ENCODE measurements around the gene ZNF503. TPM values are rescaled to one million over a fixed set of nuclear protein-coding genes. Genes with fewer than 3 reads are reported as not detected.
A peak's percentile ranks its signal among the peaks of the same experiment; 100 is the strongest.

Gene ZNF503
- polyA plus RNA-seq, 3 donors from 2014 or later = 0.05 to 0.09 (median 0.07) TPM

- no peak overlapping the region for H3K4me3 Mint-ChIP-seq
- no peak overlapping the region for H3K27ac Mint-ChIP-seq
- H3K36me3 Mint-ChIP-seq = no peaks in the 10 kb centered on the region
- peaks cover 11% of the 10 kb centered on the region in 2 donors for H3K4me1 Mint-ChIP-seq
- no peaks in the 10 kb centered on the region for H3K9me3 Mint-ChIP-seq
- no peak for DNase-seq
- peaks cover 4 to 11% (median 6%) of the 10 kb centered on the region in 3 donors for H3K27me3 Mint-ChIP-seq (ENCODE audit: low read depth in 3 of 3)
Measured at GRCh38 chr10:75428434-75429158, 27.0 kb upstream of the ZNF503 start.

GRCh38 chr10:75427951-75428350 lies 26.4 kb upstream of the ZNF503 start:
- Mint-ChIP-seq H3K4me3 (no peak overlapping the region), H3K36me3 (no peaks in the 10 kb centered on the region), H3K27ac (no peak overlapping the region), H3K4me1 (peaks cover 11% of the 10 kb centered on the region in 2 donors), H3K9me3 (no peaks in the 10 kb centered on the region), H3K27me3 (ENCODE audit: low read depth in 3 of 3) (peaks cover 4 to 9% (median 9%) of the 10 kb centered on the region in 3 donors)
- DNase-seq = no peak

GRCh38 chr10:75426880-75427279 lies 25.3 kb upstream of the ZNF503 start:
- Mint-ChIP-seq H3K4me1 (peaks cover 3 to 5% of the 10 kb centered on the region in 2 donors), H3K9me3 (no peaks in the 10 kb centered on the region), H3K27ac (no peak overlapping the region), H3K27me3 (ENCODE audit: low read depth in 3 of 3) (peaks cover 4 to 8% (median 6%) of the 10 kb centered on the region in 3 donors), H3K36me3 (no peaks in the 10 kb centered on the region), H3K4me3 (no peak overlapping the region)
- no peak for DNase-seq

- no peak overlapping the region for H3K27ac Mint-ChIP-seq
- no peaks in the 10 kb centered on the region for H3K9me3 Mint-ChIP-seq
- H3K27me3 Mint-ChIP-seq (ENCODE audit: low read depth in 3 of 3) = peaks cover 4 to 6% (median 6%) of the 10 kb centered on the region in 3 donors
- peaks cover 0 to under 1% of the 10 kb centered on the region in 2 donors for H3K4me1 Mint-ChIP-seq
- no peak overlapping the region for H3K4me3 Mint-ChIP-seq
- H3K36me3 Mint-ChIP-seq = no peaks in the 10 kb centered on the region
- DNase-seq = no peak
Measured at GRCh38 chr10:75425291-75426079, 23.9 kb upstream of the ZNF503 start.

- Mint-ChIP-seq H3K27me3 (ENCODE audit: low read depth in 3 of 3) (peaks cover 0 to 5% (median 2%) of the 10 kb centered on the region in 3 donors), H3K4me1 (no peaks in the 10 kb centered on the region), H3K4me3 (no peak overlapping the region), H3K9me3 (no peaks in the 10 kb centered on the region), H3K36me3 (no peaks in the 10 kb centered on the region), H3K27ac (no peak overlapping the region)
- no peak for DNase-seq
Measured at GRCh38 chr10:75424571-75424970, 23.0 kb upstream of the ZNF503 start.

GRCh38 chr10:75422913-75423312 lies 21.3 kb upstream of the ZNF503 start:
- no peaks in the 10 kb centered on the region for H3K36me3 Mint-ChIP-seq

GRCh38 chr10:75418712-75419111 lies 17.1 kb upstream of the ZNF503 start:
- H3K36me3 Mint-ChIP-seq = no peaks in the 10 kb centered on the region
- H3K27me3 Mint-ChIP-seq (ENCODE audit: low read depth in 3 of 3) = peaks cover 3 to 13% (median 7%) of the 10 kb centered on the region in 3 donors
- no peak overlapping the region for H3K27ac Mint-ChIP-seq
- no peak overlapping the region for H3K4me3 Mint-ChIP-seq
- DNase-seq = no peak
- no peaks in the 10 kb centered on the region for H3K4me1 Mint-ChIP-seq
- H3K9me3 Mint-ChIP-seq = peaks cover 0 to 2% (median 0%) of the 10 kb centered on the region in 6 donors

More at GRCh38 chr10:75422913-75423312, 21.3 kb upstream of the ZNF503 start:
- Mint-ChIP-seq H3K27ac (no peak overlapping the region), H3K27me3 (ENCODE audit: low read depth in 3 of 3) (peaks cover 2 to 7% (median 3%) of the 10 kb centered on the region in 3 donors), H3K4me3 (no peak overlapping the region), H3K9me3 (no peaks in the 10 kb centered on the region), H3K4me1 (no peaks in the 10 kb centered on the region)
- no peak for DNase-seq

GRCh38 chr10:75418293-75418692 lies 16.7 kb upstream of the ZNF503 start:
- Mint-ChIP-seq H3K27ac (no peak overlapping the region), H3K9me3 (peaks cover 0 to 2% (median 0%) of the 10 kb centered on the region in 6 donors), H3K4me3 (no peak overlapping the region), H3K27me3 (ENCODE audit: low read depth in 3 of 3) (peaks cover 3 to 10% (median 7%) of the 10 kb centered on the region in 3 donors), H3K36me3 (no peaks in the 10 kb centered on the region), H3K4me1 (no peaks in the 10 kb centered on the region)
- DNase-seq = no peak

- H3K36me3 Mint-ChIP-seq = no peaks in the 10 kb centered on the region
- no peak overlapping the region for H3K27ac Mint-ChIP-seq
- no peak for DNase-seq
- H3K4me1 Mint-ChIP-seq = no peaks in the 10 kb centered on the region
- H3K27me3 Mint-ChIP-seq (ENCODE audit: low read depth in 3 of 3) = peaks cover 3 to 9% (median 7%) of the 10 kb centered on the region in 3 donors
- H3K9me3 Mint-ChIP-seq = peaks cover 0 to 2% (median 0%) of the 10 kb centered on the region in 6 donors
- no peak overlapping the region for H3K4me3 Mint-ChIP-seq
Measured at GRCh38 chr10:75417522-75417927, 16.0 kb upstream of the ZNF503 start.

GRCh38 chr10:75414527-75414926 lies 13.0 kb upstream of the ZNF503 start:
- H3K9me3 Mint-ChIP-seq = peaks cover 0 to 4% (median 0%) of the 10 kb centered on the region in 6 donors
- no peak overlapping the region for H3K4me3 Mint-ChIP-seq
- no peak for DNase-seq
- peaks cover 5 to 7% of the 10 kb centered on the region in 2 donors for H3K4me1 Mint-ChIP-seq
- H3K36me3 Mint-ChIP-seq = no peaks in the 10 kb centered on the region
- peaks cover 11 to 19% (median 18%) of the 10 kb centered on the region in 3 donors for H3K27me3 Mint-ChIP-seq (ENCODE audit: low read depth in 3 of 3)
- H3K27ac Mint-ChIP-seq = no peak overlapping the region

- Mint-ChIP-seq H3K36me3 (peaks cover 0 to 2% (median 0%) of the 10 kb centered on the region in 3 donors), H3K27me3 (ENCODE audit: low read depth in 3 of 3) (peaks cover 17 to 30% (median 27%) of the 10 kb centered on the region in 3 donors), H3K9me3 (peaks cover 0 to 2% (median 0%) of the 10 kb centered on the region in 6 donors), H3K4me3 (peak overlapping the region; percentile 81 to 85 (median 83)), H3K4me1 (peaks cover 17 to 28% of the 10 kb centered on the region in 2 donors), H3K27ac (no peak overlapping the region)
- DNase-seq = no peak
Measured at GRCh38 chr10:75410132-75411005, 8.8 kb upstream of the ZNF503 start.

GRCh38 chr10:75408911-75409885 lies 7.6 kb upstream of the ZNF503 start:
- peaks cover 16 to 29% (median 27%) of the 10 kb centered on the region in 3 donors for H3K27me3 Mint-ChIP-seq (ENCODE audit: low read depth in 3 of 3)
- H3K4me1 Mint-ChIP-seq = peaks cover 17 to 28% of the 10 kb centered on the region in 2 donors
- peaks cover 0 to 2% (median 0%) of the 10 kb centered on the region in 6 donors for H3K9me3 Mint-ChIP-seq
- H3K4me3 Mint-ChIP-seq = peak overlapping the region; percentile 82 to 85 (median 83)
- no peak overlapping the region for H3K27ac Mint-ChIP-seq
- peak in 1 of 3 donors; percentile 25 for DNase-seq
- peaks cover 0 to 2% (median 0%) of the 10 kb centered on the region in 3 donors for H3K36me3 Mint-ChIP-seq

All from immature natural killer cell (primary cell).